Liver (tissue), 3 donors: ENCODE measurements around the gene HRH3.

Source experiments
- CTCF ChIP-seq: fragments of 150-350 bp; IDR thresholded peaks from 2 replicates; pipeline ENCODE4 v1.5.1; 2017; ENCODE audit warnings: improper control_type of control experiment, low read depth, low read length; ENCODE audit not compliant: missing input control
- FOXA1 ChIP-seq: IDR thresholded peaks from 2 replicates; pipeline ENCODE4 v1.6.1; 2016; ENCODE audit warnings: antibody characterized with exemption
- JUND ChIP-seq, 2 donors: IDR thresholded peaks; 2 replicates each; pipeline ENCODE4 v1.6.1; 2016; ENCODE audit warnings: antibody characterized with exemption in 2 of 2
- REST ChIP-seq: IDR thresholded peaks from 2 replicates; pipeline ENCODE4 v1.6.1; 2016; ENCODE audit warnings: antibody characterized with exemption, mild to moderate bottlenecking
- donor health status: healthy.
- donor health status: healthy.

GRCh38 chr20:62183426-62184142 is 36.5 kb downstream of the HRH3 start:
- TF ChIP-seq FOXA1 (no peak), CTCF (no peak), REST (no peak), JUND (IDR thresholded peaks at IDR 0.05) (no peak)
